Hepatocyte (in vitro differentiated cells): Measurements from ENCODE around the gene DNMT3A. TPM values are rescaled to one million over a fixed set of nuclear protein-coding genes. Genes with fewer than 3 reads are reported as not detected.

Experiments
- DNase-seq: peaks from one replicate; pipeline ENCODE4 v3.0.0-alpha.2; 2016; ENCODE audit warnings: low spot score
- H2AFZ ChIP-seq: fragments of 200-600 bp; sonication (generic); 2 replicates; pipeline ENCODE4 v1.6.0; 2016; ENCODE audit warnings: antibody characterized with exemption, mild to moderate bottlenecking
- H3K27ac ChIP-seq: fragments of 200-600 bp; sonication (generic); 2 replicates; pipeline ENCODE4 v1.5.1; 2016; ENCODE audit warnings: mild to moderate bottlenecking
- H3K27me3 ChIP-seq: fragments of 200-600 bp; sonication (generic); 2 replicates; pipeline ENCODE4 v1.6.1; 2016
- H3K36me3 ChIP-seq: fragments of 200-600 bp; sonication (generic); replicated peaks from 2 replicates; pipeline ENCODE4 v1.5.1; 2016; ENCODE audit warnings: low read depth; ENCODE audit not compliant: insufficient read depth
- H3K4me1 ChIP-seq: fragments of 200-600 bp; sonication (generic); 2 replicates; pipeline ENCODE4 v1.5.1; 2016; ENCODE audit warnings: mild to moderate bottlenecking, moderate library complexity; ENCODE audit not compliant: insufficient read depth
- H3K4me2 ChIP-seq: fragments of 200-600 bp; sonication (generic); 2 replicates; pipeline ENCODE4 v1.6.0; 2016
- H3K4me3 ChIP-seq: fragments of 200-600 bp; sonication (generic); 2 replicates; pipeline ENCODE4 v1.5.1; 2016; ENCODE audit warnings: mild to moderate bottlenecking
- H3K79me2 ChIP-seq: fragments of 200-600 bp; sonication (generic); 2 replicates; pipeline ENCODE4 v1.6.0; 2017; ENCODE audit warnings: mild to moderate bottlenecking
- H3K9me2 ChIP-seq: fragments of 200-600 bp; sonication (generic); replicated peaks from 2 replicates; pipeline ENCODE4 v1.6.0; 2017; ENCODE audit warnings: mild to moderate bottlenecking; ENCODE audit not compliant: insufficient read depth
- H3K9me3 ChIP-seq: fragments of 200-600 bp; sonication (generic); 2 replicates; pipeline ENCODE4 v1.5.1; 2016; ENCODE audit warnings: low read depth, mild to moderate bottlenecking
- H4K20me1 ChIP-seq: fragments of 200-600 bp; sonication (generic); 2 replicates; pipeline ENCODE4 v1.6.0; 2016; ENCODE audit warnings: mild to moderate bottlenecking; ENCODE audit not compliant: insufficient read depth, poor library complexity, severe bottlenecking
- CTCF ChIP-seq: fragments of 200-600 bp; sonication (generic); IDR thresholded peaks from 2 replicates; pipeline ENCODE4 v1.5.1; 2016; ENCODE audit warnings: antibody characterized with exemption, mild to moderate bottlenecking; ENCODE audit not compliant: poor library complexity
- EZH2 ChIP-seq: fragments of 200-600 bp; sonication (generic); IDR thresholded peaks from 2 replicates; pipeline ENCODE4 v1.6.1; 2016; ENCODE audit warnings: antibody characterized with exemption, mild to moderate bottlenecking, borderline replicate concordance
- EZH2phosphoT487 ChIP-seq: fragments of 200-600 bp; sonication (generic); IDR thresholded peaks from one replicate; pipeline ENCODE4 v1.6.1; 2018; ENCODE audit warnings: antibody characterized with exemption, mild to moderate bottlenecking, low read depth, moderate library complexity; ENCODE audit not compliant: unreplicated experiment, severe bottlenecking
- WGBS: methylation state at CpG from one replicate; pipeline ENCODE4 v1.1.6; 2016; ENCODE audit warnings: low lambda C conversion rate; ENCODE audit errors: missing lambda C conversion rate; 5-methylcytosine and 5-hydroxymethylcytosine counted together
- microRNA counts: library from miRNA; unstranded; fragments of <30 nt; microRNA quantifications from one replicate; lab custom pipeline; 2017
- microRNA-seq: library from miRNA; unstranded; fragments of <30 nt; microRNA quantifications from one replicate; pipeline ENCODE4, GENCODE V29; 2017
- polyA plus RNA-seq: library from polyadenylated mRNA; unstranded; fragments of >200 nt; fragmentation: Nextera tagmentation; extraction: Ambion mirVana; gene quantifications from 2 replicates; pipeline ENCODE4 v1.2.1, GENCODE V29; 2016
- small RNA-seq: library from RNA; depleted of rRNA; stranded (forward); fragments of <200 nt; gene quantifications from one replicate; pipeline ENCODE3, GENCODE V24; 2014
- total RNA-seq: library from RNA; depleted of rRNA; stranded (reverse); fragments of >200 nt; gene quantifications from 2 replicates; pipeline ENCODE4 v1.2.3, GENCODE V29; 2014

Gene DNMT3A
- total and polyA plus RNA-seq, 2 experiments from 2014 or later, result 28.3 to 43.8 TPM

- Histone ChIP-seq H3K4me2 (no peak overlapping the region), H3K79me2 (no peaks in the 10 kb centered on the region), H3K4me1 (no peaks in the 10 kb centered on the region), H2AFZ (no peak overlapping the region), H3K9me2 (no peaks in the 10 kb centered on the region), H3K27ac (no peak overlapping the region), H3K36me3 (no peaks in the 10 kb centered on the region), H4K20me1 (no peaks in the 10 kb centered on the region), H3K9me3 (no peaks in the 10 kb centered on the region), H3K27me3 (no peaks in the 10 kb centered on the region), H3K4me3 (no peak overlapping the region)
- WGBS, result 88% methylated on average over 10 of the region's 10 CpGs
- TF ChIP-seq EZH2phosphoT487, result no peak
- TF ChIP-seq CTCF, result no peak
- no peak for TF ChIP-seq EZH2
- no peak for DNase-seq
Measured at GRCh38 chr2:25178976-25179375, 162.7 kb downstream of the DNMT3A start.

MicroRNAs encoded within 50 kb of the gene (microRNA counts, 767-probe panel; counts per million panel counts)
- not detected for microRNA hsa-miR-1301 (lab: Ali Mortazavi, UCI)

Small RNA genes within 50 kb of the gene (microRNA-seq; reads per million reads assigned to microRNA genes)
- gene MIR1301, result 3,356 reads per million, percentile 88 among the genes with 10 or more reads in this experiment

Small RNA genes within 50 kb of the gene (small RNA-seq; reads per million reads assigned to genes)
- gene MIR1301, result 29.6 reads per million, percentile 96 among the genes with 10 or more reads in this experiment

Other genes starting within 250 kb of the DNMT3A start
- 3.5 and 6.0 TPM in 2 replicates for gene POMC, start 173.3 kb downstream of the DNMT3A start, total RNA-seq
- gene POMC, start 173.3 kb downstream of the DNMT3A start, polyA plus RNA-seq, result 4.4 and 5.6 TPM in 2 replicates